Panc1 (cell line): ENCODE results near the gene IGLON5.

ENCODE experiments used
- POLR2AphosphoS5 ChIP-seq: IDR thresholded peaks from 2 replicates; pipeline ENCODE4 v1.6.1; 2012; ENCODE audit warnings: mild to moderate bottlenecking, low read depth, low read length, moderate library complexity
- REST ChIP-seq, 2 experiments: IDR thresholded peaks; 2 replicates each; pipeline ENCODE4 v1.6.1; 2011 to 2012; ENCODE audit warnings: low read depth in 2 of 2, control low read depth in 1 of 2, low read length in 1 of 2, mild to moderate bottlenecking in 1 of 2, moderate library complexity in 1 of 2; ENCODE audit not compliant: insufficient read depth in 1 of 2
- TCF7L2 ChIP-seq: IDR thresholded peaks from 2 replicates; pipeline ENCODE4 v1.6.1; 2011; ENCODE audit warnings: mild to moderate bottlenecking, low read depth, low read length, inconsistent platforms
- TF ChIP-seq, protein P1 (sequence below): fragments of 450-650 bp; IDR thresholded peaks from 2 replicates; pipeline ENCODE4 v1.5.1; 2017; ENCODE audit warnings: mild to moderate bottlenecking

DNA sequence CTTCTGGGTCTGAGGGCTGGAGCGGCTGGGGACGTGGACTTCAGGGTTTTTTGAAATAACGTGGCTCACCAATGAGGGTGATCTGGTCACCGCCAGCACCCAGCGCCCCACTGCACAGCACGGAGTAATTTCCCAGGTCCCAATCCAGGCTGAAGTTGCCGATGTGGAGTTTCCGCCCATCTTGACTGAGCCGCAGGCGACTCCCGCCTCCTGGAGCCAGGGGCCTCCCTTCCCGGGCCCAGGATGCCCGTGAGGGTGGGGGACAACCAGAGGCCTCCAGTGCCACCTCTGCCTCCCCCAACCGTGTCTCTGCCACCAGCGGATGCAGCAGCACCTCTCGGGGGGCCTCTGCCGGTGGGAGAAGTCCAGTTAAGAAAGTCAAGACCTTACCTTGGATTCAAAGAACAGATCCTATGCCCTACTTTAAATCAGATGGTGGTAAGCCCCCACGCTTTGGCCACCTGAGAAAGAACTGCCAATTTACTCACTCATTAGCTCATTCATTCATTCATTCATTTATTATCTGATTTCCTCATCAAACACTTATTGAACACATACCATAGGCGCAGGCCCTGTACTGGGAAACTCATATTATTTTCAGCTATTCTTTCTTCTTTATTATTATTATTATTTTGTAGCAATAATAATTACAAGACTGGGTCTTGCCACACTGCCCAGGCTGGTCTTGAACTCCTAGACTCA, 26.6 kb downstream of the IGLON5 start:
- TF ChIP-seq REST (IDR thresholded peaks at IDR 0.05; ENCODE audit: insufficient read depth in 1 of 2, low read depth in 2 of 2, low read length in 1 of 2) = no peak
- TF ChIP-seq, protein P1, sequence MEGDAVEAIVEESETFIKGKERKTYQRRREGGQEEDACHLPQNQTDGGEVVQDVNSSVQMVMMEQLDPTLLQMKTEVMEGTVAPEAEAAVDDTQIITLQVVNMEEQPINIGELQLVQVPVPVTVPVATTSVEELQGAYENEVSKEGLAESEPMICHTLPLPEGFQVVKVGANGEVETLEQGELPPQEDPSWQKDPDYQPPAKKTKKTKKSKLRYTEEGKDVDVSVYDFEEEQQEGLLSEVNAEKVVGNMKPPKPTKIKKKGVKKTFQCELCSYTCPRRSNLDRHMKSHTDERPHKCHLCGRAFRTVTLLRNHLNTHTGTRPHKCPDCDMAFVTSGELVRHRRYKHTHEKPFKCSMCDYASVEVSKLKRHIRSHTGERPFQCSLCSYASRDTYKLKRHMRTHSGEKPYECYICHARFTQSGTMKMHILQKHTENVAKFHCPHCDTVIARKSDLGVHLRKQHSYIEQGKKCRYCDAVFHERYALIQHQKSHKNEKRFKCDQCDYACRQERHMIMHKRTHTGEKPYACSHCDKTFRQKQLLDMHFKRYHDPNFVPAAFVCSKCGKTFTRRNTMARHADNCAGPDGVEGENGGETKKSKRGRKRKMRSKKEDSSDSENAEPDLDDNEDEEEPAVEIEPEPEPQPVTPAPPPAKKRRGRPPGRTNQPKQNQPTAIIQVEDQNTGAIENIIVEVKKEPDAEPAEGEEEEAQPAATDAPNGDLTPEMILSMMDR = no peak
- no peak for TF ChIP-seq POLR2AphosphoS5
- no peak for TF ChIP-seq TCF7L2
